Activated T-helper 1 cell treated with Interleukin-2 at 50 U/mL for 16 hours (primary cell): ENCODE measurements around the gene SELENOP.
A peak's percentile ranks its signal among the peaks of the same experiment; 100 is the strongest.

Source experiments
- DNase-seq: peaks from one replicate; pipeline ENCODE4 v3.0.0-alpha.2; 2020; ENCODE audit warnings: low read depth

SELENOP gene

DNA sequence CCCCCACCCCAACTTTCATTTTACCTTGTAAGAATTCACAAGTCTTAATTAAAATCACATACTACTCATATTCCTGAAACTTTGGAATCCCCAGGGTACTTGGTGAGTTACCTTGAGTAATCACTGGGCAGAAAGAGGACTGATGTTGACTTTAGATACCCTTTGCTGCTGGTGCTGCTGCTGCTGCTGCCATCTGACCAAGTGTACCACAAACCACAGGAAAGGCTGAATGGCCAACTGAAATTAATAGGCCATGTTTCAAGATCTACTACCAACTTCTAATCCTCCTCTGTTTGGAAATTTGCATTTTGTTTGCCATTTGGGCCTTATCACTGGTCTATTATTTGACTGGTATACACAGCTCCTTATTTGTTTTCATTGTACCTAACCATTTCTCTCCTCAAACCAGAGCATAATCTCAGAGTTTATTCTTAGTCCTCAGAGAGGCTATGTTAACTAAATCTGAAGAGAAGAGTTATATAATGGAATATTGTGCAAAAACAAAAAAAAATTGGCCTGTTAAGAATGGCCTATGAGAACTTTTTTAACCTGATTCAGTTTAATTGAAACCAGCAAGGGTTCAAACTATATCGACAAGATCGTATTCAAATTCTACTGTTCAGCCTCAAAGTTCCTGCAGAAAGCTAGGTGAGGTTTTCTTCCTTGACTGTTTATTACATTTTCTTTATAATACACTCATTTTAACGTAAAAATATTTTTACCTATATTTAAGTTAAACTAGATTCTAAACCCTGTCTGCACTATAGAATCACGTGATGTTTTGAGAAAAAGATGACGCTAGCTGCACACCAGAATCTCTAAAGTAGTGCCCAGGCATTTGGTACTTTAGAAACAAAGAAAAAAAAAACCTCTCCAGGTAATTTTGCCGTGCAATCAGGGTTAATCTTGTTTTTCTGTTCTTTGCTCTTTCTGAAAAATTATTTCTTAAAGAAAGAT is 13.1 kb downstream of the SELENOP start:
- no peak for DNase-seq

GRCh38 chr5:42791151-42791550 is 20.5 kb downstream of the SELENOP start:
- DNase-seq, result no peak

GRCh38 chr5:42787845-42788244 is 23.8 kb downstream of the SELENOP start:
- DNase-seq, result no peak

DNA sequence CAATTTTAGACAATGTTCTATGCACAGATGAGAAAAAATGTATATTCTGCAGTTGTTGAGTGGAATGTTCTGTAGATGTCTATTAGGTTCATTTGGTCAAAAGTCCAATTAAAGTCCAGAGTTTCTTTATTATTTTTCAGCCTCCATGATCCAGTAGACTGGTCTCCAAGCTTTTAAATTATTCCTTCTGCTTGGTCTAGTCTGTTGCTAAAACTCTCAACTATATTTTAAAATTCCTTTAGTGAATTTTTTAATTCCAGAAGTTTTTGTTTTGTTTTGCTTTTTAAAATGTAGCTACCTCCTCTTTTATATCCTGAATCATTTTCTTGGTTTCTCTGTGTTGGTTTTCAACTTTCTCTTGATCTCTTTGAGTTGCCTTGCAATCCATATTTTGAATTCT is 24.6 kb downstream of the SELENOP start:
- no peak for DNase-seq

- DNase-seq, result no peak
These were observed 25.9 kb downstream of the SELENOP start for GRCh38 chr5:42785756-42786155.

- no peak for DNase-seq
These were observed 27.6 kb downstream of the SELENOP start for GRCh38 chr5:42784132-42784531.

DNA sequence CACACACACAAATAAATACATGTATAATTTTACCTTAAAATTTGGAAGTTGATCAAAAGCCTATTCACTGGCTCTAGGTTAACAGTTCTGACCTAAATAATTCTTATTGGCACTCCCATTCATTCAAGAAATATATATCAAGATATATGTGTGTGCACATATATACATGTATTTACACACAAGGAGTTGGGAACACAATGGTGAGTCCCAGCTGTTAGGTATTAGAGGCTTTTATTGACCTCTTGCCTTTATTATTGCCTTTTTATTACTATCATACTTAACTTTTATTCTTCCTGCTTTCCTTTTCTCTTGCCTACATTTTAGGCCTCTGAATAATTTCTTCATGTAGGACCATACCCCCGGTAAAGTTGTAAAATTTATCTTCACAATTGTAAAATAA is 30.1 kb downstream of the SELENOP start:
- no peak for DNase-seq

DNA sequence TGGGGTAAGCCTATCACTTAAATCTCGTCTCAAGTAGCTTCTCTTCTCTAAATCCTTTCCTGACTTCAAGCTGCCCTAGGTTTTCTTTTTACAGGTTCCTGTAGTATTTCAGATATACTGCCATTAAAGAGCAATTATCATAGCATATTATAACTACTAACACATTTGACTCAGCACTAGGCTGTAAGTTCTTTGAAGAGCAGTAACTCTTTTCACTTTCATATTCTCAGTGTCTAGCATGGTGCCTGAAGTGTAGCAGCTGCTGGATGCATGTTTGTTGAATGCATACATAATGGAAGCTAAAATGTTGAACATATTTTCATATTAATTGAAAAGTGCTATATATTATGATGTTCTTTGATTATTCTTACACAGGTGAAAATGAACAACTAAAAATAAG is 32.6 kb downstream of the SELENOP start:
- no peak for DNase-seq

DNA sequence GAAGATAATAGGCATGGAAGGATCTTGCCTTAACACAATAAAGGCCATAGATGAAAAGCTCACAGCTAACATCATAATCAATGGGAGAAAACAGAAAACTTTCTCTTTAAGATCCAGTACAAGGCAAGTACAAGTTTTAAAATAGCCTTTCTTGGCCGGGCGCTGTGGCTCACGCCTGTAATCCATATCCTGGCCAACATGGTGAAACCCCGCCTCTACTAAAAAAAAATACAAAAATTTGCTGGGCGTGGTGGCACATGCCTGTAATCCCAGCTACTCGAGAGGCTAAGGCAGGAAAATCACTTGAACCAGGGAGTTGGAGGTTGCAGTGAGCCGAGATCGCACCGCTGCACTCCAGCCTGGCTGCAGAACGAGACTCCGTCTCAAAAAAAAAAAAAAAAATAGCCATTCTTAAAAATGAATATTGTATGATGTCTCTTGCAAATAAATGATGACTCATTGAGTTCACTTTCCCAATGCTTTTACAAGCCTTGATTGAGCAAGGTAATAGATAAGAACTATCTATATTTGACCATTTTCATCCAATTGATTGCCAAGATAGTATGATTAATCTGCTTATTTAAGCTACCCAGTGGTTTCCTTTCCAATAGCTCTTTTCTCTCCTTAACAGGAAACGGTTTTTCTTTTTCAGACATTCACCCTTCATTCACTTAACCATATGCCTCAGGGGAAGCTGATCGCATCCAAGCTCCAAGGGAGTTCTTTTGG is 39.3 kb downstream of the SELENOP start:
- no peak for DNase-seq

GRCh38 chr5:42770003-42770402 is 41.7 kb downstream of the SELENOP start:
- DNase-seq, result no peak

GRCh38 chr5:42768106-42768504 is 43.6 kb downstream of the SELENOP start:
- no peak for DNase-seq

GRCh38 chr5:42767491-42768105 is 44.1 kb downstream of the SELENOP start:
- no peak for DNase-seq

GRCh38 chr5:42761791-42762190 is 49.9 kb downstream of the SELENOP start:
- no peak for DNase-seq

DNA sequence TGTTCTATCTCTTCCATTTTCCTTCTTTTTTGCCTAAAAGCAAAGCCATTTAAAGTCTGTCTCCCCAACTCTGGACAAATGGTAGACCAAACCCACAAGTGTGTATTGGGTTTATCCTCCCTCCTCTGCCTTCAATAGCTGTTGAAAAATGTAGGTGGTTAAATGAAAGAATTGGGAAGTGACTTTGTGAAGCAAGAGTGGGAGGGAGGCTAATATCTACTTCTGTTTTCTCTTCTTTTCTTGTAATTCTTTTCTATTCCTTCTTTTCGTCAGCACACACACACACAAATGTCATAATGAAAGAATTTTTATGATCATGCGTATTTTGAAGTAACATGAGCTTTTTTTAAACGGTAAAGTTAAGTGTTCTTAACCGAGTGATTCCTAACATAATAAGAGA is 51.3 kb downstream of the SELENOP start:
- no peak for DNase-seq

DNA sequence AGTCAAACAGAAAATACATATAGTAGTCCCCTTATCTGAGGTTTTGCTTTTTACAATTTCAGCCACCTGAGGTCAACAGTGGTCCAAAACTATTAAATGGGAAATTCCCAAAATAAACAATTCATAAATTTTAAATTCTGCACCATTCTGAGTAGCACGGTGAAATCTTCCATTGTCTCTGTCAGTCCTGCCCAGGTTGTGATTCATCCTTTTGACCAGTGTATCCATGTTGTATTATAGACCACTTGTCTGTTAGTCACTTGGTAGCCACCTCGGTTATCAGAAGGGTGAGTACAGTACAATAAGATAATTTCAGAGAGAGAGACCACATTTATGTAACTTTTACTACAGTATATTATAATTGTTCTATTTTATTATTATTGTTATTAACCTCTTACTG is 52.2 kb downstream of the SELENOP start:
- no peak for DNase-seq

DNA sequence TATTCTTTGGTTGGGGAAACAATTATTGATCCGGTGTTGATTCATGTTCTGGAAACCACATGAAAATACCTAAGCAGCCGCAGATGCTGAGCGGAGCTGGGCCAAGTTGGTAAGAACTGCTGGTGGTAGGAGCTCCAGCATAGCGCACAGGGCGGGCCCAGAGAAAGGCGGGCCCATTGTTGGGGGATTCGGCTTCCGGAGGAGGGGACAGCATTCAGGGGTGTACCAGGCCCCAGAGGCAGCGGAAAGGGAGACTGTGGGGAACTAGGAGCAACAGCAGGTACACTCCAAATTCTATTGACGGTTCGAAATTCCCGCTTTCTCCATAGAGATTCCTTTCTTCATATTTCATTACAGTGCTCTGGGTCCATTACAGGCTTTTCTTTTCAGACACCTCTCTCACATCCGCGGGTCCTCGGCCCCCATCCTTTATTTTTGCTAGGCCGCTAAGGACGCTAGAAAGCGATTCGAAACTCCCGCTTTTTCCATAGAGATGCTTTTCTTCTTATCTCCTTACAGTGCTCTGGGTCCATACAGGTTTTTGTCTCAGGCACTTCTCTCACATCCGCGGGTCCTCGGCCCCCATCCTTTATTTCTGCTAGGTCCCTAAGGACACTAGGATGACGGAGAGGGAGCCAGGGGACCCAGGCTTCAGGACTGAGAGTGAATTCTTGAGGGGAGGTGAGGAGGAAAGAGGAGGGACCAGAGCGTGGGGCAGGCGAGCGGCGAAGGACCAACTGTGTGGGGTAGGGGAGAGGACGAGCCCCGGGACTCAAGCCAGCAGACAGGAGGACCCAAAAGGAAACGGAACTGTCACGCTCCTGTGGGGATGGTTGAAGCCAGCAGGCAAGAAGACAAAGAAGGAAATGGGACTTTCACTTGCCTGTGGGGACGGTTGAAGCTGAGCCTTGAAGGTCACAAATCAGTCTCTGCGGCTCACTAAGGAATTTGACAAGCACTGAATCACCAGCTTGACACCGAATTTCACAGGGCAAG is 54.8 kb downstream of the SELENOP start, which contains the start of gene CCDC152:
TSS of gene CCDC152 (plus strand) at position 213 of the 996 bp plus-strand sequence. CDS start 2,304 bp downstream, outside the sequence.
- peak; percentile 36 for DNase-seq

DNA sequence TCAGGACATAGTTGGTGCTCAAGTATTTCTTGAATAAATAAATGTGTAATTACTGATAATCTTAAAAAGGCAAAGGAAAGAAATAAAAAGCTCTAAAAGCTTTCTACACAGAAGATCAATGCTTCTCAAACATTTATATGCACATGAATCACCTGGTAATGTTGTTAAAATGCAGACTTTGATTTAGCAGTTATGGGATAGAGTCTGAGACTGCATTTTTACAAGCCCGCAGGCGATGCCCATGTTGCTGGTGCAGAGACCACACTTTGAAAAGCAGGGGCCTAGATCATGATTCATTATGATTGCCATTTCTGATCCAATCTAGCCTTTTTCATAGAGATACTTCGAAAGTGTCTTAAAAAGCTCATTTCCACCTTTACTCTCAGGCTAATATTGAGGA is 58.6 kb downstream of the SELENOP start:
- no peak for DNase-seq

- no peak for DNase-seq
These were observed 60.6 kb downstream of the SELENOP start for GRCh38 chr5:42751044-42751443.

DNA sequence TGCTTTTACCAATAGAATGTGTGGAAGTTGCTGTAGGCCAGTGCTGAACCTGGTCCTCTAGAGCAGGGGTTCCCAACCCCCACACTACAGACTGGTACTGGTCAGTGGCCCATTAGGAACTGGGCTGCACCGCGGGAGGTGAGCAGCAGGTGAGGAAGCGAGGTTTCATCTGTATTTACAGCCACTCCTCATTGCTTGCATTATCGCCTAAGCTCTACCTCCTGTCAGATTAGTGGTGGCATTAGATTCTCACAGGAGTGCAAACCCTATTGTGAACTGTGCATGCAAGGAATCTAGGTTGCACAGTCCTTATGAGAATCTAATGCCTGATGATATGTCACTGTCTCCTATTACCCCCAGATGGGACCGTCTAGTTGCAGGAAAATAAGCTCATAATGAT is 61.2 kb downstream of the SELENOP start:
- no peak for DNase-seq
